Osteocyte (in vitro differentiated cells): Measurements from ENCODE around the gene SPOCK3. TPM values are rescaled to one million over a fixed set of nuclear protein-coding genes. Genes with fewer than 3 reads are reported as not detected.
"Not testable (repeated sequence)": the region's sequence is repeated elsewhere in the genome, so short reads cannot be mapped to it uniquely, and the experiment has no call there.

Experiments used
- DNase-seq: peaks from one replicate; pipeline ENCODE4 v3.0.0; 2021; ENCODE audit warnings: mixed read lengths; ENCODE audit not compliant: unreplicated experiment; ENCODE audit errors: extremely low spot score
- H3K27ac Mint-ChIP-seq: one replicate; pipeline ENCODE4 v1.8.0; 2021; ENCODE audit warnings: mild to moderate bottlenecking, mixed read lengths; ENCODE audit not compliant: unreplicated experiment
- H3K27me3 Mint-ChIP-seq: one replicate; pipeline ENCODE4 v1.8.0; 2021; ENCODE audit warnings: mixed read lengths; ENCODE audit not compliant: unreplicated experiment
- H3K36me3 Mint-ChIP-seq: one replicate; pipeline ENCODE4 v1.8.0; 2021; ENCODE audit warnings: mixed read lengths; ENCODE audit not compliant: unreplicated experiment
- H3K4me1 Mint-ChIP-seq: one replicate; pipeline ENCODE4 v1.8.0; 2021; ENCODE audit warnings: mixed read lengths; ENCODE audit not compliant: unreplicated experiment
- H3K4me3 Mint-ChIP-seq: one replicate; pipeline ENCODE4 v1.8.0; 2021; ENCODE audit warnings: mild to moderate bottlenecking, moderate library complexity, mixed read lengths; ENCODE audit not compliant: unreplicated experiment
- H3K9me3 Mint-ChIP-seq: one replicate; pipeline ENCODE4 v1.8.0; 2021; ENCODE audit warnings: mixed read lengths; ENCODE audit not compliant: unreplicated experiment
- total RNA-seq: library from RNA; stranded (reverse); gene quantifications from 2 replicates; pipeline ENCODE4 v1.2.1, GENCODE V29; 2021
- TF ChIP-seq, protein P1 (sequence below): fragments of 200-600 bp; sonication (generic); IDR thresholded peaks from 2 replicates; pipeline ENCODE4 v1.5.0; 2021; ENCODE audit warnings: antibody characterized with exemption, mild to moderate bottlenecking, moderate library complexity

SPOCK3 gene
- total RNA-seq, 1 donor from 2014 or later: not detected

GRCh38 chr4:166802346-166802745, 431.9 kb downstream of the SPOCK3 start:
- H3K36me3 Mint-ChIP-seq: no peaks in the 10 kb centered on the region
- H3K4me3 Mint-ChIP-seq: no peak overlapping the region
- no peak for DNase-seq
- no peaks in the 10 kb centered on the region for H3K9me3 Mint-ChIP-seq
- no peaks in the 10 kb centered on the region for H3K27me3 Mint-ChIP-seq
- H3K27ac Mint-ChIP-seq: no peak overlapping the region
- H3K4me1 Mint-ChIP-seq: no peaks in the 10 kb centered on the region
- TF ChIP-seq, protein P1, sequence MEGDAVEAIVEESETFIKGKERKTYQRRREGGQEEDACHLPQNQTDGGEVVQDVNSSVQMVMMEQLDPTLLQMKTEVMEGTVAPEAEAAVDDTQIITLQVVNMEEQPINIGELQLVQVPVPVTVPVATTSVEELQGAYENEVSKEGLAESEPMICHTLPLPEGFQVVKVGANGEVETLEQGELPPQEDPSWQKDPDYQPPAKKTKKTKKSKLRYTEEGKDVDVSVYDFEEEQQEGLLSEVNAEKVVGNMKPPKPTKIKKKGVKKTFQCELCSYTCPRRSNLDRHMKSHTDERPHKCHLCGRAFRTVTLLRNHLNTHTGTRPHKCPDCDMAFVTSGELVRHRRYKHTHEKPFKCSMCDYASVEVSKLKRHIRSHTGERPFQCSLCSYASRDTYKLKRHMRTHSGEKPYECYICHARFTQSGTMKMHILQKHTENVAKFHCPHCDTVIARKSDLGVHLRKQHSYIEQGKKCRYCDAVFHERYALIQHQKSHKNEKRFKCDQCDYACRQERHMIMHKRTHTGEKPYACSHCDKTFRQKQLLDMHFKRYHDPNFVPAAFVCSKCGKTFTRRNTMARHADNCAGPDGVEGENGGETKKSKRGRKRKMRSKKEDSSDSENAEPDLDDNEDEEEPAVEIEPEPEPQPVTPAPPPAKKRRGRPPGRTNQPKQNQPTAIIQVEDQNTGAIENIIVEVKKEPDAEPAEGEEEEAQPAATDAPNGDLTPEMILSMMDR: no peak

DNA sequence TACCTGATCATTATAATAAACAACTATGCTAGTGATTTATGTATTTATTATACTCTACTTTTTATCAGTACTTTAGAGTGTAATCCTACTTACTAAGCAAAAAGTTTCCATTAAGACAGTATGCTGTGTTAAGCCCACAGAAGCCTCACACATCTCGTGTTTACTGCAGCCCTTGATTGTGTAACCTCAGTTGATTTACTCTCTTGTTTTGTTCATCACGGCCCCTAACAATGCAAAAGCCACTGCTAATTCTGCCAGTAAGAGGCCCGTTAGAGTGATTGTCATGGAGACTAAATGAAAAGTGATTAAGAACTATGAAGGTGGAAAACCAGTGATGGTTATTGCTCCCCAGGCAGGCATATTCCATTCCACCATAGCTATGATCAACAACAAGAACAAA, 436.2 kb downstream of the SPOCK3 start:
- H3K4me1 Mint-ChIP-seq: no peaks in the 10 kb centered on the region
- no peak for DNase-seq
- TF ChIP-seq, protein P1: no peak
- H3K4me3 Mint-ChIP-seq: no peak overlapping the region
- no peaks in the 10 kb centered on the region for H3K36me3 Mint-ChIP-seq
- H3K9me3 Mint-ChIP-seq: no peaks in the 10 kb centered on the region
- no peak overlapping the region for H3K27ac Mint-ChIP-seq
- H3K27me3 Mint-ChIP-seq: no peaks in the 10 kb centered on the region

DNA sequence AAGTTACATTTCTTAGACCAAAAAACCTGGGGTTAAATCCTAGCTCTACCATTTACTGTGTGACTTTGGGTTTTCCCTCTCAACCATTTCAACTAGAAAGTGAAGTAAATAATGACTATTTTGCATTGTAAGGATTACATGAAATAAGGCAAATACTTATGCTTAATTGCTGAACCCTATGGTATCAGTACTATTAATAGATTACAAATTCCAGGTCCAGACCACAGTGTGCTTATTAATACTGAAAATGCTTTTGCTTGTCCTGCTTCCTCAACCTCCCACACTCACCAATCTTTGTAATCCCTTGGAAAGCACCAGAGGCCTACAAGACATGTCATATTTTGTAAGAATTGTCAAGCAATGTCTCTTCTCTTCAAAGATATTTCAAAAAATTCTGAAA, 456.5 kb downstream of the SPOCK3 start:
- no peak overlapping the region for H3K4me3 Mint-ChIP-seq

DNA sequence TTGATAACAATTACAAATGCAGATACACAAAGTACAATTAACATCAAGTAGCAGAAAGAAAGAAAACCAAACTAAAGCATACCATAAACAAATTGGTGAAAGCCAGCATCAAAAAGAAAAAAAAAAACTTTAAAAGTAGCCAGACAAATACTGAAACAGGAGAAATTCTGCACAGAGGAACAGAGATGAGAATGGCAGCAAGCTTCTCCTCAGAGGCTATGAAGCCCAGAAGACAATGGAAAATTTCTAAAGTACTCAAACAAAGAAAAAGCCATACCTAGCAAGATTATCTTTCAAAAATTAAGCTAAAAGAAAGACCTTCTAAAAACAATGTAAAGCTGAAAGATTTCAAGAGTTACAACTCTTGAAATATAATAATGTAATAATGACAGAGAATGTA, 471.3 kb downstream of the SPOCK3 start:
- Mint-ChIP-seq H3K27ac (no peak overlapping the region), H3K27me3 (no peaks in the 10 kb centered on the region), H3K36me3 (no peaks in the 10 kb centered on the region), H3K9me3 (peaks cover 25% of the 10 kb centered on the region), H3K4me3 (no peak overlapping the region), H3K4me1 (no peaks in the 10 kb centered on the region)
- DNase-seq: no peak
- TF ChIP-seq, protein P1: no peak

More for the DNA sequence above, 456.5 kb downstream of the SPOCK3 start:
- no peak overlapping the region for H3K27ac Mint-ChIP-seq
- TF ChIP-seq, protein P1: no peak
- DNase-seq: no peak
- no peaks in the 10 kb centered on the region for H3K9me3 Mint-ChIP-seq
- H3K27me3 Mint-ChIP-seq: peaks cover 2% of the 10 kb centered on the region
- no peaks in the 10 kb centered on the region for H3K4me1 Mint-ChIP-seq
- H3K36me3 Mint-ChIP-seq: no peaks in the 10 kb centered on the region

DNA sequence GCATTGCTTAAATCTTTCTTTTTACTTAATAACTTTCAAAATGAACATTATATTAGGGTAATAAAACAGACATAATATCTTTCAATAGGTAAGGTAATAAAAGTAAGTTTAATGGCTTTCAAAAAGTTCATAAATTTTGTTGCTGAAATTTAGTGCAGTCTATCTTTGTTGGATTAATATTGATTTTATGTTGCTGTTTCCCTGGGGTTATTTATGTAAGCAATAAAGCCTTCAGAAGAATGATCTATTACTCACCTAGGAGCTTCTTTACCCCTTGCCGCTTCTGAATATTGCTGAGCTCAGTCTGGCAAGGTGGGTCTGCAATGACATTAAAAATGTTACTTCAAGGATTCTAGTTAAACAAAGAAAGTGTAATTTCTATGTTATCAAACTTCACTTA, 492.6 kb downstream of the SPOCK3 start:
- Mint-ChIP-seq H3K27ac (no peak overlapping the region), H3K36me3 (no peaks in the 10 kb centered on the region), H3K9me3 (no peaks in the 10 kb centered on the region), H3K27me3 (no peaks in the 10 kb centered on the region), H3K4me3 (no peak overlapping the region), H3K4me1 (no peaks in the 10 kb centered on the region)
- TF ChIP-seq, protein P1: no peak
- DNase-seq: no peak

DNA sequence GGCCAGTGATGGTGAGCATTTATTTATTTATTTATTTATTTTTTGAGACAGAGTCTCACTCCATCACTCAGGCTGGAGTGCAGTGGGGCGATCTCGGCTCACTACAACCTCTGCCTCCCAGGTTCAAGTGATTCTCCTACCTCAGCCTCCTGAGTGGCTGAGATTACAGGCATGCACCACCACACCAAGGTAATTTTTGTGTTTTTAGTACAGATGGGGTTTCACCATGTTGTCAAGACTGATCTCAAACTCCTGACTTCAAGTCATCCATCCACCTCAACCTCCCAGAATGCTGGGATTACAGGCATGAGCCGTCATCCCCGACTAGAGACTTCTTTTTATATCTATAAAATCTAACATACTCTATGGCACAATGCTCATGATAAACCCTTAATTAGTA, 495.1 kb downstream of the SPOCK3 start:
- H3K27ac Mint-ChIP-seq, H3K9me3 Mint-ChIP-seq, H3K27me3 Mint-ChIP-seq, H3K36me3 Mint-ChIP-seq, H3K4me3 Mint-ChIP-seq, DNase-seq, H3K4me1 Mint-ChIP-seq: not testable (repeated sequence)
